Eye (tissue), 1 donor: ENCODE measurements around the gene TJP1.

Experiments used
- DNase-seq: peaks from one replicate; pipeline ENCODE4 v3.0.0-alpha.2; 2015

TJP1 gene

DNA sequence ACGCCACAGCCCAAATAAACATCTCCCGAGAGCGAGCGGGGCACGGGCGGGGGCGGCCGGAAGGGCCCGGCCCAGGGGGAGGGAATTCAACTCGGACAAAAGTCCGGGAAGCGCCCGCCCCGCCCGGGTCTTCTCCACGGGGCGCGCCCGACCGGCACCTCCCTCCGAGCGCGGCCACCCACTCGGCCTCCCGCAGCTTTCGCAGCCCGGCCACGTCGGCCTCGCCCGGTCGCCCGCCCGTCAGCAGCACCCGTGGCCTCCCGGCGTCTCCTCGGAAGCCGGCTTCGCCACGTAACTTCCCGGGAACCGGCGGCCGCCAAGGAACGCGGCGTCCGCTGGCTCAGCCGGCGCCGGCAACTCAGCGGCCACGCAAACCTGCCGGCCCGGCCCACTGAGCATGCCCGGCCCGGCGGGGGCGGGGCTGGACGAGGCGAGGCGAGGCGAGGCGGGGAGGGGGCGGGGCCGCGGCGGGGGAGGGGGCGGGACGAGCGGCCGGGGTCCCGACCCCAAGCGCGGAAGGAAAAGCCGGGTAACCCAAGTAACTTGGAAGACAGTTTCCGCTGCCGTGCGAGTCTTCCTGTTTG lies at the start of gene TJP1:
TSS of gene TJP1 (minus strand) at position 369 of the 584 bp plus-strand sequence. CDS start 440 bp downstream, outside the sequence.
- peak; percentile 87 for DNase-seq

DNA sequence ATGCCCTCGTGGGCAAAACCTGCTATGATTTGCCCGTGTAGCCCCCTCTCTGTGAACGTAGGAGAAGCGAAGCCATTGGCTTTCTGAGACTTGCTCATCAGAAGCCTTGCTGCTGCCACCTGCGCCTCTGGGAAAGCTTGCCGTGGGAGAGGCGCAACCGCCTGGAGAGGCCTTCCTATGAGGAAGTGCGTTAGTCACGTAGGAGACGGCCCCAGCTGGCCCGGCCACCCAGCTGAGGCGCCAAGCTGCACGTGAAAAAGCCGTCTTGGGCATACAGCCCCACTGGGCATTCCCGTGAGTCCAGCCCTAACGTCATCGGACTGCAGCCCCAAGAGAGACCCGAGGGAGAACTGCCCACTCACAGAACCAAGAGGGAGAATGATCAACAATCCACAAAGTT lies 49.1 kb upstream of the TJP1 start:
- no peak for DNase-seq

DNA sequence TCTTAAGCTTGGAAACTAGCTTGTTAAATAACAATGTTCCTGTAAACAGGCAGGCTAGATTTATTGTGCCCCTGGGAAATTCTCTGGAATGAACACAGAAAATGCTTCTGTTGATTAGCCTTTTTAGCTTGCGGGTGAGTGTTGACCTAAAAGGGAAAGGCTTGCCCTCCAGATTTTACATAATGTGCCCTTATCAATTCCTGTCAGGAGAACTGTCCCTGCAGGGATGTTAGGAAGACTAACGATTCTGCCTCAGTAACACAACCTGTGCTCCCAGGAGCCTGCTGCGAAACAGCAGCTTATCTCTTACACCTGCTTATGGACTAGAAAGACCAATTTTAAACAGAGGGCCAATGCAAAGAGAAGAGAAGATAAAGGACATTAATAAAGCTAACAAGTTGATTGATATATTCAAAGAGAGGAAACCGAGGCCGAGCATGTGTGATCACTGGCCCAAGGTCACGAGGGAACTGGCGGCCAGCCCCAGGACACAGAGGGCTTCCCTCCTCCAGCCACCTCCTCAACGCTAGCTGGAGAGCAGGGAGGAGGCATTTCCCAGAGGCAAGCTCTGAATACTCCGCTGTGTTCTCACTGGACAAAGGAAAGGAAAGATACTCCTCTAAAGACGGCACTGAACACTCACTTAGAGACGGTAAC lies 48.4 kb upstream of the TJP1 start:
- peak; percentile 66 for DNase-seq

DNA sequence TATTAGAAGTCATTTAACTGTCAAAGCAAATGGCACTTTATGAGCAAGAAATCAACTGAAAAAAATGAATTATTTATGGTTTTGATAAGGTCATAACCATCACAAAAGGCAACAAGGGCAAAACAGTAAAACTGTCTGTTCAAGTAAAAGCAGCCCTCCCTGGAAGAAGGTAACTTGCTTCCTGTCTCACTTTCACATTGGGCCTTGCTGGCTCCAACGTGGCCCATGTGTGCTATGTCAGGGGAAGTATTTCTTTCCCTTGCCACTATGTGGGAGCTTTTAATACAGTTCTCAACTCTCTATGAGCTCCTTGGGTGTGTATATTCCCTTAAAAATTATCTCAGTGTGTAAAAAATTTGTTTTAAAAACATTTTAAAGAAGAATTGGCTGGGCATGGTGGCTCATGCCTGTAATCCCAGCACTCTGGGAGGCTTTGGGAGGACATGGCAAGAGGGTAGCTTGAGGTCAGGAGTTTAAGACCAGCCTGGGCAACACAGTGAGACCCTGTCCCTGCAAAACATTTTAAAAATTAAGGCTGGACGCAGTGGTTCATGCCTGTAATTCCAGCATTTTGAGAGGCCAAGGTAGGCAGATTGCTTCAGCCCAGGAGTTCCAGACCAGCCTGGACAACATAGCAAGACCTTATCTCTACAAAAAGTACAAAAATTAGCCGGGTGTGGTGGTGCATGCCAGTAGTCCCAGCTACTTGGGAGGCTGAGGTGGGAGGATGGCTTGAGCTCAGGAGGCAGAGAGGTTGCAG lies 45.2 kb upstream of the TJP1 start:
- peak; percentile 19 for DNase-seq

DNA sequence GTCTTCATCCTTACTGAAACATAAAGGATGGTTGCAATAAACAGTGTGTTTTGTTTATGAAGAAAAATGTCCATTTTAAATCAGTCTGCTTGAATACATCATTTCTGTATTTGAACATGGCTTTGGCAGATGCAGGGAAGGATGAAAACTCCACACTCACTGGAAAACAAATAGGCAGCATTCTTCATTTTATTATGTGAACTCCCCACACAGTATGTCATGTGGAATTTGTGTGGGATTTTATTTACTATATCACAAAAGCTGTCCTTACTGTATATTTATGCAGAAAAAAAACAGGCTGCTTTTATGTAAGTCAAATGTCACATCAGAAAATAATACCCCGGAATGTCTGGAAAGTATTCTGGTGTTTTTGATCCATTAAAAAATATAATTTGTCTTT lies 44.1 kb upstream of the TJP1 start:
- no peak for DNase-seq

DNA sequence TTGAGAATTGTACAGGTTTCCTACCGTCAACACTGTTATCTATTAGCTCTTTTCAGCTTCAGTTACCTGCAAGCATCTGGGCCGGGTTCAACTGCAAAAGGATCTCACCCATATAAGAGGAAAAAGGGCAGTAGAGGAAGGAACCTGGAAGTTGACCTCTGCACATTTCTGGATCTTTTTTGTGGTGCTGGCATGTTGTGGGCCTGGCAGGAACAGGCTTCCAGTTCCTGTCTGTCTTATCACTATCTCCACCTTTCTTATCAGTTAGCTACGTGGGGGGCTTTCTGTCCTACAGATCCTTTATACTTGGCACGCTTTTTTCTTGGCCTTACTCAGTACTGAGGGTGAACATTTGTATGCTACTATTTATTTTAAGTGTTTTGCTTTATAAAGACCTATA lies 42.2 kb upstream of the TJP1 start:
- DNase-seq: no peak

DNA sequence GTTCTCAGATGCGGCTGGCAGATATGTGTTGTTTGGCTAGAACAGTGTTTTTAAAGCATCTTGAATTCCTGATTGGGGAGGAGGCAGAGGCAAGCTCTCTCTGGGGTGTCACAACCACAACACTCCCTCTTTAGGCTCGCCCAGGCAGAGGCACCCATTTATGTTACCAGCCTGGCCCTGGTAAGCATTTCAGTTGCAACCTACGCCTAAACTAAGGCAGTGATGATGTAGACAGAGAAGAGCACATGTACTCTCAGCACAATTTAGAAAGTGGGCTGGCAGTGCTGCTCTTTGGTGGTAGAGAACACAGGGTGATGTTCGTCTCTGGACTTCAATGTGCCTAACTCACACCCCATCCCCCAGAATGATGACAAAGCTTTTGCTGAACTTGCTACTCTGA lies 41.2 kb upstream of the TJP1 start:
- DNase-seq: no peak

DNA sequence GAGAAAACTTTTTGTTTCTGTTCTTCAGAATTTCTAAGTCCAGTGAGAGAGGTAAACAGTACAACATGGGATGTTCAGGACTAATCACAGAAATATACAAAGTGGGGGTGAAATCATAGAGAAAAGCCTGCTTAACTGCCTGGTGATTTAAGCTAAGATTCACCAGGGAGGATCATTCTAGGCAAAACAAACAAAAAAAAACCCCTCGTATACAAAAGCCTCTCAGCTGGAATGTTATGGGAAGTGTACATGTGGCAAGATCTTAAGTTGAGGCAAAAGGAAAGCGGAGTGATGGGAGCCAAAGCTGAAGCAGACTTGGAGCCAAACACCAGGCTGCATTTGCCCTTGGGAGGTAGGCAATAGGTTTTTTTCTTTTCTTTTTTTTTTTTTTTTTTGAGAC lies 40.0 kb upstream of the TJP1 start:
- DNase-seq: no peak

DNA sequence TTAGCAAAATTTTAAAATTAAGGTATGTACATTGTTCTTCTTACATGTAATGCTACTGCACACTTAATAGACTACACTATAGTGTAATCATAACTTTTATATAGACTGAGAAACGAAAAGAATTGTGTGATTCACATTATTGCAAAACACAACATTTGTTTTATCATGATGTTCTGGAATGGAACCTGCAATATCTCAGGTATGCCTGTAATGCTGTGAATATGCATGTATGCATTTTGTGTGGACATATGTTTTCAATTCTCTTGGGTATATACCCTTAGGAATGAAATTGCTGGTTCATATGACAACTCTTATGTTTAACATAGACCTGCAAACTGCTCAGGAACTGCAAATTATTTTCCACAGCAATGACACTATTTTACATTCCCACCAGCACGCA lies 38.6 kb upstream of the TJP1 start:
- no peak for DNase-seq

DNA sequence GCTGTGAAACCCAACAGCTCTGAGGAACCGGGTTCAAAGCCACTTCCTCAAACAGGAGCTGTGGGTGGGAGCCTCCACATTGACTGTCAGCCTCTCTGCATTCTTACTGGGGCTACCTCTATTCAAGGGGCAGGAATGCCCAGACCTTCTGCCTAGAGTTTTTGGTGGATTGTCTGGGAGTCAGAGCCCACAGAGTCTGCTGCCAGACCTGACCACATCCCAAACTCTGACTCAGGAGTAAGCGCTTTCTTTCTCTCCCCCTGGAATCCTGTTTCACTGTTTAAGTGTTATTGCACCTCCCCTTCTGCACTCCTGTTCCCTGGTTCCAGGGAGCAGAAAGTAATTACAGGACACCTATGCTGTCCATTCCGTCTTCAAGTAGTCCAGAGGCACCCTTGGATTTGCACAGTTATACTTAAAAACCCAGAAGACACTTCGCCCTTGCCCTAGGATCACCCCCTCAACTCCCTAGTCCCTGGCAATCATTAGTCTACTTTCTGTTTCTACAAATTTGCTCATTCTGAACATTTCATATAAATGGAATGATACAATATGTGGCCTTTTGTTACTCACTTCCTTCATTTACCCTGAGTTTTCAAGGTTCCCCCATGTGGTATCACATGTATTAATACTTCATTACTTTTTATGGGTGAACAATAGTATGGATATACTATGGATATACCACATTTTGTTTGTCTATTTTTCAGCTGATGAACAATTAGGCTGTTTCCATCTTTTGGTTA lies 37.9 kb upstream of the TJP1 start:
- no peak for DNase-seq

DNA sequence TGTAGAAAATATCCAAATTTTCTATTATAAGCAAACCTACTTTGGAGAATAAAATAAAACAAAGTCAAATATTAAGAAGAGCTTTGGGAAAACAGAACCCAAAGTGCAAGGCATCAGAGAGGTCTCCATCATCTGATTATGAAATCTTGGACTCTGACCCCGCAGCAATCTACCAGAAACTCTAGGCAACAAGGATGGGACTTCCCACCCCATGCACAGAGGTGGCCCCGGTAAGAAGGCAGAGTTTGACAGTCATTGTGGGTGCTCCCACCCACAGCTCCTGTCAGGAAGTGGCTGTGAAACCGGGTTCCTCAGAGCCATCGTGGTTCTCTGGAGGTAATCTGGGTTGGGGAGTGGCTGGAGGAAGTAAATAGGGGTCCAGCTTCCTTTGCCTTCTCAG lies 37.0 kb upstream of the TJP1 start:
- no peak for DNase-seq

DNA sequence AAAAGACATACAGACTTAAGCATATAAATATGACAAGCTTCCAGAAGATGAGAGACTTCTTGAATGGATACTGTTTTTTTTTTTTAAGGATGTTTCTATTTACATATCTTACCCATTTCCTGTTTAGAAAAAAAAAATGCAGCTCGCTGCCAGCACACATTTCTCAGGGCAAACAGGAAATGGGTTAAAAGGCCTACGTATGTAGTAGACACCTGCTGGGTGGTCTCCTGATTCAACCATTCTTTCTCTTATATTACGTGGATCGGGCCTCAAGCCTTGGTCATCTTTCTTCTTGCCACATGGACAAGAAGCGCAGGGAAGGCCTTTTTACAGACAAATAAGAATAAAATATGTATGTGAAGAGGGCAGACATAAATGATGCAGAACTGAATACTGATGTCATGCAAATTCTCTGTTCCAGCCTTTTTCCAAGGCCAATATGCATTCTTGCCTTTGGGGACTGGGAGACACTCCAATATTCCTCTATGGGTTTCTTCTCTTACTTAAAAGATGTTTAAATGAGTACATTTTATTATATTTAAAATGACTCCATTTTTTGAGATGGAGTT lies 35.0 kb upstream of the TJP1 start:
- DNase-seq: no peak

DNA sequence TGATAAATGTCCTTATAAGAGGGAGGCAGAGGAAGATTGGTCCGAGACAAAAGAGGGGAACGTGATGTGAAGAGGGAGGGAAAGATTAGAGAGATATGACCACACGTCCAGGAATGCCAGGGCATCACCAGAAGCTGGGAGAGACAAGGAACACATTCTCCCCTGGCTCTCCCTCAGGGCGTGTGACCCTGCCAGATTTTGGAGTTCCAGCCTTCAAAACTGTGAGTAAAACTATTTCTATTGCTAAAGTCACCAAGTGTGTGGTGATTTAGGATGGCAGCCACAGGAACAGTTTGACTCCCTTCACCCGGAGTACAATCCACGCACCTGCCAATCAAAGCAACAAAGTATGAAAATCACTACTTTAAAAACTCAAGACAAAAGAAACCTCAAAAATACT lies 32.1 kb upstream of the TJP1 start:
- DNase-seq: no peak

DNA sequence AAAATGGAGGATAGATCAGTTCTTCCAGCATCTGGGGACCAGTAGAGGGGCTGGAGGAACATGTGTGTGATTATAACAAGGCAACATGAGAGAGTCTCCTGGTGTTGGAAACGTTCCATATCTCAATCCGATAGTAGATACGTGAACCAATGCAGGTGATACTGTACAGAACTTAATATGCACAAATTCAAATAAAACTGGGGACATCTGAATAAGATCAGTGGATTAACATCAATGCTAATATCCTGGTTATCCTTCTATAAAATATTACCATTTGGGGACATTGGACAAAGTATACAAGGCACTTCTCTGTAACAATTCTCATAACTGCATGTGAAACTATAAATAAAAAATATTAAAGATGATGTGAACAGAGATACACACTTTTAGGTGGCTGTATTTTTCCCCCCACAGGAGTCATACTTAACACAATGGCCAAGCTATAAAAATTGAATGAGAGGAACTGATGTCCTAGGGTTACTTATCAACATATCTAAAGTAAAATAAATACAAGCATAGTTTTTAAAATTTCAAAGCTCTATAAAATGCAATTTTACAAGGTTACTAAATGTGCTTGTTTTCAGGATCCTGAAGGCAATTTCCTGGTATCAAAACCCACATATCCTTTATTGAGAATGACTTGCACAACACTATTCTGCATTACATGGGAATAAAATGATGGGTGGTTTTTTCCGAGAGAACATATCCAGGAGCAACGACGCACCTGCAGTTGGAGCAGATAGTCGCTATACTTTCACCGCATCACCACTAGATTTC lies 31.1 kb upstream of the TJP1 start:
- DNase-seq: no peak

DNA sequence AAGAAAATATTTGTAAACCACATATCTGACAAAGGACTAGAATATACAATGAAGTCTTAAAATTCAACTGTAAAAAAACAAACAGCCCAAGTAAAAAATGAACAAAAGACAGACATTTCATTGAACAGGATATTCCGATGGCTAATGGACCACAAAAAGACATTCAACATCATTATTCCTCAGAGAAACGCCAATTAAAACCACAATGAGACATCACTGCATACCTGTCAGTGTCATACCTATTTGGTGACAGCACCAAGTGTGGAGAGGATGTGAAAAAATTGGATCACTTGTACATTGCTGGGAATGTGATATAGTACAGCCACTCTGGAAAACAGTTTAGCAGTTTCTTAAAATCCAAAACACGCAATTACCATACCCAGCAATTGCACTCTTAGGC lies 29.9 kb upstream of the TJP1 start:
- no peak for DNase-seq

DNA sequence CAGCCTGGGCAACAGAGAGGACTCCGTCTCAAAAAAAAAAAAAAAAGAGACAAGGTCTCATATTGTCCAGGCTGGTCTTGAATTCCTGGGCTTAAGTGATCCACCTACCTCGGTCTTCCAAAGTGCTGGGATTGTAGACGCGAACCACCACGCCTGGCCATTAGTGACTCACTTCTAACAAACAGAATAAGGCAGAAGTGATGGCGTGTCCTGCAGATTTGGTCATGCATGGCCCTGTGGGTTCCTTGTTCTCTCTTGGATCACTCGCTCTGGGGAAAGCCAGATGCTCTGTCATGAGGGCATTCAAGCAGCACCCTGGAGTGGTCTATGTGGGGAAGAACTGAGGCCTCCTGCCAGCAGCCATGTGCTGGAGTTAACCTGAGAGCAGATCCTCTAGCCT lies 27.4 kb upstream of the TJP1 start:
- no peak for DNase-seq

DNA sequence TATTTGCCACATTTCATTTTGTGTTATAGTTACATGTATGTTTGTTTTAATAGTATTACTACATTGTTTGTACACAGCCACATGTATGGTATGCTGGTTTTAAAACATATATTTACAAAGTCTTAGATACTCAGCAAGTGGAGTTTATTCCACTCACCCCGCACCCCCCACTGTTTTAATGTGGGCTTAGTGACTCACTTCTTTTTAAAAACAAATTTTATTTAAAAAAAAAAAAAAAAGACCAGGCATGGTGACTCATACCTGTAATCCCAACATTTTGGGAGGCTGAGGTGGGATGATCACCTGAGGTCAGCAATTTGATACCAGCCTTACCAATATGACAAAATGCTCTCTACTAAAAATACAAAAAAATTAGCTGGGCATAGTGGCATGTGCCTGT lies 26.9 kb upstream of the TJP1 start:
- no peak for DNase-seq

DNA sequence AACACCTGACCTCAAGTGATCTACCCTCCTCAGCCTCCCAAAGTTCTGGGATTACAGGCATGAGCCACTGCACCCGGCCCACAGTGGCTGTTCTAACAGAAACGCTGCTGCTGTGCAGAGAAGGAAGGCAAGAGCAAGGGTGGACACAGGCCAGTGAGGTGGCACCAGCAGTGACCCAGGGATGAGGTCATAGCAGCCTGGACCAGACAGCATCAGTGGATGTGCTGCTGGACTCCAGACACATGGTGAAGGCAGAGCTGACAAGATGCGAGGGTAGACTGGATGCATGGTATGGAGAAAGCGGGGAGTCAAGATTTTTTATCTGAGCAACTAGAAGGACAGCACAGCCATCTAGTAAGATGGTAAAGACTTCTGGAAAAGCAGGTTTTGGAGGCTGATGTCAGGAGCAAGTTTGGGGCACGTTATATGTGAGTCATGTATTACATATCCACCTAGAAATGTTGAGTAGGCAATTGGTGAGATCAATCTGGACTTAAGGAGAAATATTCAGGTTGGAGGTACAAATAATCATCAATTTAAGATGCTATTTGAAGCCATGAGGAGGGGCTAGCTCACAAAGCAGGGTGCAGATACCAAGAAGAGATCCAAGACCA lies 22.1 kb upstream of the TJP1 start:
- no peak for DNase-seq

DNA sequence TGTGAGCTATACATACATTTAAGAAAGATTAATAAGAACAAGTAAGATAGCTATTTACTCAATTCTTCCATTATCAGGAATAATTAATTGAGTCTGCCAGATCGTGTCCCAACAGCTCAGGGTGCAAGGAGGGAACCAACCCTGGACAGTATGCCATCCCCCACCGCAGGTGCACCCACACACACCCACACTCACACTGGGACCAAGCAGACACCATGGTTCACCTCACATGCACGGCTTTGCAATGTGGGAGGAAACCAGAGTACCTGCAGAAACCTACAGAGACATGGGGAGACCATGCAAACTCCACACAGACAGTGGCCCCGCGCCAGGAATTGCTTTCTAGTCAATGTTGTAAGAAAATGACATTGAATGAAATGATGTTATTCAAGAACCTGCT lies 20.0 kb upstream of the TJP1 start:
- DNase-seq: no peak

DNA sequence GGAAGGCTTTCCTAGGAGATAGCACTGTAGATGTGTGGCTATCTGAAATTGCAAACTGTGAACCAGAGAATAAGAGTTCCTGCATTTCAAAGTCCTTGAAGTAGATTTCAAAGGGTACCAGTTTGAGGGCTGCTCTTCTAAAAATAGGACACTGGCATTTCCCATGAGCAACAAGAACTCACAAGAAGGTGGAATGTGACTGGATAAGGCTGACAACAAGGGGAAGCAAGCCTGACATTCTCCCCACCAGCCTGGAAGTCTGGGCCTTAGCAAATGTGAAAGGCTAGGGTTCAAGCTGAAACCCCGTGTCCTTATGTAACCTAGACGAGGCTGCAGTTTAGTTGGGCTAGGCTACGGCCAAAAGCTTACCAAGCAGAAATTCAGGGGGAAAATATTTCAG lies 18.7 kb upstream of the TJP1 start:
- no peak for DNase-seq

DNA sequence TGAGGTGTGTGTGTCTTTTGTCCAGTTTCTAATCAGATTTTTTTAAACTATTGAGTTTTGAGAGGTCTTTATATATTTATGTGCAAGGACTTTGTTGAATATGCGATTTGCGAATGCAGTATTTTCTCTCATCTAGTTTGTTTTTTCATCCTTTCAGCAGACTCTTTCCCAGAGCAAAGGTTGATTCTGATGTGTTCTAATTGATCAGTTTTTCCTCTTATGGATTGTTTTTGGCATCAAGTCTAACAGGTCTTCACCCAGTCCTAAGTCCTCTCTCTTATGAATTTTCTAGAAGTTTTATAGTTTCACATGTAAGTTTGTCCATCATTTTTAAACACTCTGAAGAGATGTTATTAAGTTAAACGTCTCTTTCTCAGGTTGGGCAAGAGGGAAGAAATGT lies 17.8 kb upstream of the TJP1 start:
- no peak for DNase-seq

DNA sequence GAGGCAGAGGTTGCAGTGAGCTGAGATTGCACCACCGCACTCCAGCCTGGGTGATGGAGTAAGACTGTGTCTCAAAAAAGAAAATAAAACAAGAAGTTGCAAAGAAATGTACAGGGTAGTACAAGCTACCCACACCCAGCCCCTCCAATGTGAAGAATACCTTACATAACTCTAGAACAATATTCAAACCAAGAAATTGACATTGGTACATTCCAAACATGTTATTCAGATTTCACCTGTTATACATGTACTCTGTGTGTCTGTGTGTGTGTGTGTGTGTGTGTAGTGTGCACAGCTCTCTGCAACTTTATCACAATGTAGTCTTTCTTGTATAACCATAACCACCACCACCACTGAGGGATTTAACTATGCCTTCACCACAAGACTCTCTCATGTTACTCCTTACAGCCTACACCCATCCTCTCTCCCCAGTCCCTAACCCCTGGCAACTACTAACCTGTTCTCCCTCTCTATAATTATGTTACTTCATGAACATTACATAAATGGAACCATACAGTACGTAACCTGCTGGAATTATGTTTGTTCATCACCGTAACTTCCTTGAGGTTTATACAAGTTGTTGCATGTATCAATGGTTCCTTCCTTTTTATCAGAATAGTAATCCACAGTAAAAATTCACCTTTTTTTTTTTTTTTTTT lies 16.2 kb upstream of the TJP1 start:
- no peak for DNase-seq
